HG02642 (cell line): Measurements from ENCODE around the gene COL13A1.

Source experiments
- ATAC-seq: cut with Tn5 transposase; IDR thresholded peaks from one replicate; pipeline ENCODE4 v1.9.1; 2021; ENCODE audit warnings: mild to moderate bottlenecking; ENCODE audit not compliant: unreplicated experiment, poor library complexity

Gene COL13A1

DNA sequence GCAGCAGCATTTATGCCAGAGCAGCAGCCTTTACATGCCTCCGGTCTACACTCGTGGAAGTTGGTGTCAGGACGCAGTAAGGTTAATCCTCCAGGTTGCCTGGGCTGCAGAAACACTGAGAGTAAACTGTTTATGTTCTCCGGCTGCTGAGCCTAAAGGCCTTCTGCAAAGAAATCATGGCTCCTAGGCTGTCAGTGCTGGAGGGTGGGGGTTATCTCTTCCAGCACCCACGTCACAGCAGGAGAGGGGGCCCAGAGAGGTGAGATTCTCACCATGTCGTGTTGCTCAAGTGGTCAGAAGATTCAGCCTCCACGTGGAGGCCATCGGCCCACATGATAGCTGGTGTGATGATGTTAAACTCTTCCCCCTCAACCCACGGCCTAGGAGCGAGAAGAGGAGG is 41.2 kb downstream of the COL13A1 start:
- ATAC-seq, result no peak

DNA sequence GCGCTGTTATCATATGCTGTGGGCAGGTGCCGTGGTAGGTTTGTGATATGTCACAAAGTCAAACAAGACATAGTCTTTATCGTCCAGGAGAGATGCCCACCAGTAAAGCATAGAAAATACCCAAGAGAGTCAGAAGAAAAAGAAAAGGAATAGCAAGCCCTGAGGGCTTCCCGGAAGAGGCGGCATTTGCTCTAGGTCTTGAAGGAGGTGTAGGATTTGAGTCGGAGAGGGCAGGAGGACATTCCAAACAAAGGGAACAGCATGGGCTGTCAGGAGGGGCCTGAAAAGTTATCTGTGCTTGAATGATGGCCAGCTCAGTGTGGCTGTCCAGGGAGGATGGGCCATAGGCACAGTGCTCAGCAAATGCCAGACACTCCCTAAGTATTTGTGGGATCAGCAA is 42.2 kb downstream of the COL13A1 start:
- ATAC-seq, result no peak

- ATAC-seq, result no peak
Observed at GRCh38 chr10:69844698-69845097, 43.0 kb downstream of the COL13A1 start.

- ATAC-seq, result no peak
Observed at GRCh38 chr10:69845574-69846292, 44.0 kb downstream of the COL13A1 start.

GRCh38 chr10:69846293-69846921 is 44.7 kb downstream of the COL13A1 start:
- no peak for ATAC-seq

GRCh38 chr10:69847458-69847857 is 45.8 kb downstream of the COL13A1 start:
- no peak for ATAC-seq

- no peak for ATAC-seq
Observed at GRCh38 chr10:69847883-69848282, 46.2 kb downstream of the COL13A1 start.

DNA sequence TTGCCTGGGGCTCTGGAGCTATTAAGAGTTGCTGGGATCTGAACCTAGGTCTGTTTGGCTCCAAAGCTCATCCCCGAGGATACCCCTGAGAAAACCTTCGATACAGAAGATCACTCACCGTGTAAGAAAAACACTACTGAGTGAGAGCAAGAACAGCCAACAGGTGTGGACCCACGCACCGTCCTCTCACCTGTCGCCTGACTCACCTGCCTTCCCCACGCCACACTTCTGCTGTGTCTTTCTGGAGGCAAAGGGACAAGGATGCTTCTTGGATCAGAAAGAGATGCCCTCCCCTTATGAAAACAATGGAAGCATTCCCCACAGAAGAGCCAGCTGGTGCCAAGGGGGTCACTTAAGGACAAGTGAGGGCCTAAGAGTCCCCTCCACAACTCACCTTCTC is 46.7 kb downstream of the COL13A1 start:
- no peak for ATAC-seq

DNA sequence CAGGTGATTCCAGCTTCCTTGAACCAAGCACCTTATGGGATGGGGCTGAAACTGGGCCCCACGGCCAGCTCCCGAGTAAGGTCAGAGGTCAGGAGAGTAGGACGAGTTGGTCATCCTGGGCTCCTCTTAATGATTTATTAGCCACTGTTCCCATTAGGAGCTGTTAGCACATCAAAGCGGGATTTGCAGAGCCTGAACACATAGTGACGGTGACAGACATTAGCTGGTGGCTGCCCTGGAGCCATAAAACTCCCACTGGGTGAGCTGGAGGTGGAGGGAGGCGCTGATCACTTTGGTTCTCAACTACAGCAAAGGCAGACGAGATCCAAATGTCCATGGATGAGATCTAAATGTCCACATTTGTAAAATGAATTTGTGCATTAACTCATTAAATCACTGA is 48.1 kb downstream of the COL13A1 start:
- no peak for ATAC-seq

- no peak for ATAC-seq
Observed at GRCh38 chr10:69850440-69850839, 48.7 kb downstream of the COL13A1 start.

DNA sequence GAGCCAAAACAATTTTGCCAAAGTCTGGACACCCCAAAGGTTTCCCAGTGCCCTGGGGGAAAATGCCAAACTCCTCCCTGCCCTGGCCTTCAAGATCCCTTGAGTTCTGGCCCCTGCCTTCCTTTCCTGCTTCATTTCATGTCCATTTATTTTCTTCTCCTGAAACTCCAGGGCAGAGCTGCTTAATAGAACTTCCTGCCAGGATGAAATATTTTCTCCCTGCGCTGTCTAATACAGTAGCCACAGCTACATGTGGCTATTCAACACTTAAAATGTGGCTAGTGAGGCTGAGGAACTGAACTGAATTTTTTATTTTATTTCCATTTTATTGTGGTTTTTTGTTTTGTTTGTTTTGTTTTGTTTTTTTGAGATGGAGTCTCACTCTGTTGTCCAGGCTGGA is 49.6 kb downstream of the COL13A1 start:
- ATAC-seq, result no peak

GRCh38 chr10:69853064-69853463 is 51.4 kb downstream of the COL13A1 start:
- ATAC-seq, result no peak

DNA sequence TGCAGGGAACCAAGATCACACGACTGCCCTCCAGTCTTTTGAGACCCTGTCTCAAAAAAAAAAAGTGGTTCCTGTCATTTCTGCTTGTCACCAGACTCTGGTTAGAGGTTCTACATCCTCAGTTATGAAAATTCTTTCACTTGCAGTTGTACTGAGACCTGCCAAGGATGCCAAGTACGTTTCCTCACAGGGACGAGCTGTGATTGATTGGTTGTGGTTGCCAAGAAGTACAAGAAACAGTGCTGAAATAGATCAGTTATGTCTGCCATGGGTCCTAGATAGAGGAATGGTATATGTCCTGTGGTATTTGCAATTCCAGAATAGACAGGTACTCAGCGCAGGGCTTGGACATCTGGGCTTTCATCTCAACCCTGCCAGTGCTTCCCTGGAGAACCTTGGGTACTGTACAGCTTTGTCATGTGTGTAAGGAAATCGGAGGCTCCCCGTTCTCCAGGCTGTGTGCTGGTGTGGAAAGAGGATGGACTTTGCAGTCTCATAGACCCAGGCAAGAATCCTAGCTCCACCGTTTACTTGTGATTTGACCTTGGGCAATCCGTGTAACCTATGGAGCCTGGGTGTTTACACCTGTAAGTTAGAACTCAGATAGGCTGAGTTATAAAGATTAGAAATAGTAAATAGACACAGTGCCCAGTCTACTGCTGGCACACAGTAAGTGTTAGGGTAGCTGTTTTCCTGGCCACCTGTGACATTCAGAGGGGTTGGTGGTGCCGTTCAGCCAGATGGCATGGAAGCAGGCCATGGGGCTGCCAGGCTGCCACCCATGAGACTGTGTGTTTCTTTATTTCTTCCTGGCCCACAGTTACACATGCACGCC is 53.0 kb downstream of the COL13A1 start:
- no peak for ATAC-seq

GRCh38 chr10:69855346-69856111 is 53.8 kb downstream of the COL13A1 start:
- ATAC-seq, result no peak

GRCh38 chr10:69856601-69857166 is 55.0 kb downstream of the COL13A1 start:
- no peak for ATAC-seq

GRCh38 chr10:69858201-69858600 is 56.5 kb downstream of the COL13A1 start:
- ATAC-seq, result no peak

- no peak for ATAC-seq
Observed at GRCh38 chr10:69860271-69860670, 58.6 kb downstream of the COL13A1 start.

DNA sequence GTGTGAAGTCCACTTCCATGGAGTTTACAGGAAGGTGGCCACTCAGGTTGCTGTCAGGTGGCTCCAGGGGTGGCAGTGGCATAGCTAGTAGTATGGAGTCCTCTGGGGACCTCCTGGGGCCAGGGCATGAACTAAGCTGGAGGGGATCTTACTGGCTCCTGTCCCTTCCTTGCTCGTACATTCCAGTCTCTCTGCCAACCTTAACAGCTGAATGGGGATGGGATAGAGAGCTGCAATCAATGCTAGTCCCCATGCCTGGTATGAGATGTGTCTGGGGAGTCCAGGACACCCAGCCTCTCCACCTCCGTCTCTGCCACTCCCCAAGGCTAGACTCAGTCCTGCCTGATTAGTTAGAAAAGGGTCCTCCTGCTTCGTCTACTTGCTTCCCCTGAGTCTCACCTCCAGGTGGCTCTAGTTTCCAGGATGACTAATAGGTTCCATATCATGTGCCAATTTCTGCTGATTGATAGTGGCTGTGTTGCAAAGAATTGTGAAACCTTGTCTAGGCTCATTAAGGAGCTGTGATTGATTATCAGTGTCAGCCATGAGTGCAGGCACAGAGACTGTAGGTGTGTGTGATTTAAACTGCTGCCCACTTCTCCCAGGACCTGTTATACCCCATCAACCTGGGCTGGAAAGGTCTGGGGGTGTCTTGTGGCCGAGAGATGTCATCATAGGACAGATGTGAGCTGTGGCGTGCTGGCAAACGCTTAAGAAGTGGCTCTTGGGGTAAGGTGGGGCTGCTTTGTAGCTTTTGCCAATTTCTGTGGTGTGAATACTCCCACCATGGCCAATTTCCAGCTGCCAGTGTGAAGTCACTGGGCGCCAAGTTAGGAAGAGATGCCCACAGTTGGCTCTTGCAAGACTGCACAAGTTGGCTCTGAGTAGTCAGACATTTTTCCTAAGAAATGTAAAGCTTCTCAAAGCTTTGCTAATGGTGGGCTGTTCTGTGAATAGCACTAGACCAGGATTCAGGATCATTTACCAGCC is 59.8 kb downstream of the COL13A1 start:
- no peak for ATAC-seq

DNA sequence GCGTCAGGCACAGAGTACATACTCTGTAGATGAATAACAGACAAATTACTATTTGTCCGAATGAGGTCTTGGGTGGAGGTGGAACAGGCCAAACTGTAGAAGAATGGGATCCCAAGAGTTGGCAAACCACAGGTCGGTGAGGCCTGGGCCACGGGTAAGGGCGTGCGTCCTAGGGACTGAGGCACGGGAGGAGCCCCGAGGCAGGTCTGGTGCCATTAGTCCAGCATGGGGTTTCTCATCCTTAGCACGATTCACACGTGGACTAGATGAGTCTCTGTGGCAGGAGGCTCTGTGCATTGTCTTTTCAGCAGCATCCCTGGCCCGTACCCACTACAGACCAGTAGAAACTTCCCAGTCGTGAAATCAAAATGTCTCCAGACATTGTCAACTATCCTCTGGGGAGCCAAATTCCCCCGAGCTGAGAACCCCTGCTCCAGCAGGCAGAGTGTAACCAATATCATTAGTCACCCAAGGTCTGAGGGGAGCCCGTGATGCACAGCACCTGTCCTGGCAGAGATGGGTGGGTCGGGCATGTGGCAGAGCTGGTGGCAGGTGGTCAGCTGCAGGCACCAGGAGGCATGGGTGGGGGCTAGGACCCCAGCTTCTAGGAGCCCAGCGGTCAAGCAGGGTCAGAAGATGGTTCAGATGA is 61.3 kb downstream of the COL13A1 start:
- ATAC-seq, result no peak
